ENCODE results near the gene SERPINE3.

DNA sequence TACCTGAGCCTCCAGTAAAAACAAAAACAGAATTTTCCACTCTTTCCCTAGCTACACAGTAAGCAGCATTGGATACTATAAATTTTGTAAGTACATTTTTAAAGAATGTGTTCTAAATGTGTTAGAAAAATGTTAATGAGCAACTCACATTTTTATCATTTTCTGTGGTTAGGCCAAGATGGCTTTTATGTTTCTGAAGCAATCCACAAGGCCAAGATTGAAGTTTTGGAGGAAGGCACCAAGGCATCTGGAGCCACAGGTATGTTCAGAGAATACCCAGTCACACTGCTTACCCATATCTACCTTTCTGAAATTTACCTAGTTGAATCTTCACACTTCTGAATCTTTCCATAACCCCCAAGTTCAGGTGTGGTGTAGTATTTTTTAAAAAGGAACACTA is 21.6 kb downstream of the SERPINE3 start:
- TF ChIP-seq, protein P1, sequence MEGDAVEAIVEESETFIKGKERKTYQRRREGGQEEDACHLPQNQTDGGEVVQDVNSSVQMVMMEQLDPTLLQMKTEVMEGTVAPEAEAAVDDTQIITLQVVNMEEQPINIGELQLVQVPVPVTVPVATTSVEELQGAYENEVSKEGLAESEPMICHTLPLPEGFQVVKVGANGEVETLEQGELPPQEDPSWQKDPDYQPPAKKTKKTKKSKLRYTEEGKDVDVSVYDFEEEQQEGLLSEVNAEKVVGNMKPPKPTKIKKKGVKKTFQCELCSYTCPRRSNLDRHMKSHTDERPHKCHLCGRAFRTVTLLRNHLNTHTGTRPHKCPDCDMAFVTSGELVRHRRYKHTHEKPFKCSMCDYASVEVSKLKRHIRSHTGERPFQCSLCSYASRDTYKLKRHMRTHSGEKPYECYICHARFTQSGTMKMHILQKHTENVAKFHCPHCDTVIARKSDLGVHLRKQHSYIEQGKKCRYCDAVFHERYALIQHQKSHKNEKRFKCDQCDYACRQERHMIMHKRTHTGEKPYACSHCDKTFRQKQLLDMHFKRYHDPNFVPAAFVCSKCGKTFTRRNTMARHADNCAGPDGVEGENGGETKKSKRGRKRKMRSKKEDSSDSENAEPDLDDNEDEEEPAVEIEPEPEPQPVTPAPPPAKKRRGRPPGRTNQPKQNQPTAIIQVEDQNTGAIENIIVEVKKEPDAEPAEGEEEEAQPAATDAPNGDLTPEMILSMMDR (IDR thresholded peaks at IDR 0.05; ENCODE audit: borderline replicate concordance, extremely low read depth, low read length, poor library complexity, severe bottlenecking): no peak
- TF ChIP-seq EZH2 (IDR thresholded peaks at IDR 0.05; ENCODE audit: borderline replicate concordance, low read depth, low read length, severe bottlenecking): no peak
